BJ (cell line): ENCODE results near the gene TTF2. TPM values are rescaled to one million over a fixed set of nuclear protein-coding genes. Genes with fewer than 3 reads are reported as not detected.

Source experiments
- CTCF ChIA-PET: fragments of 350-600 bp; formaldehyde crosslinking; extraction: SDS; loops from one replicate; lab custom pipeline; 2021; ENCODE audit warnings: antibody characterized with exemption, inconsistent platforms; lab: Yijun Ruan, JAX
- POLR2A ChIA-PET: fragments of 300-600 bp; sonication (Branson Sonifier 250); formaldehyde crosslinking; extraction: SDS; loops from one replicate; lab custom pipeline; 2021; ENCODE audit warnings: antibody characterized with exemption; lab: Charles Lee
- DNase-seq: peaks from one replicate; pipeline ENCODE4 v3.0.0-alpha.2; 2011; ENCODE audit warnings: low read depth
- H3K27me3 ChIP-seq: 2 replicates; pipeline ENCODE4 v1.6.0; 2011; ENCODE audit warnings: low read length; ENCODE audit not compliant: control insufficient read depth, insufficient read depth
- H3K36me3 ChIP-seq: 2 replicates; pipeline ENCODE4 v1.5.1; 2011; ENCODE audit warnings: low read length; ENCODE audit not compliant: control insufficient read depth, insufficient read depth
- H3K4me3 ChIP-seq: 2 replicates; pipeline ENCODE4 v1.5.1; 2011; ENCODE audit warnings: low read depth, mild to moderate bottlenecking, control low read depth, low read length
- polyA plus RNA-seq: library from polyadenylated mRNA; depleted of rRNA; stranded (reverse); fragments of >200 nt; gene quantifications from 2 replicates; pipeline ENCODE4 v1.2.3, GENCODE V29; 2011
- TF ChIP-seq, protein P1 (sequence below): IDR thresholded peaks from 2 replicates; pipeline ENCODE4 v1.5.1; 2011; ENCODE audit warnings: low read depth, mild to moderate bottlenecking, control low read depth, inconsistent platforms, low read length, moderate library complexity; ENCODE audit not compliant: insufficient read depth

TTF2 gene
- polyA plus RNA-seq, 1 experiment = 10.1 TPM

DNA sequence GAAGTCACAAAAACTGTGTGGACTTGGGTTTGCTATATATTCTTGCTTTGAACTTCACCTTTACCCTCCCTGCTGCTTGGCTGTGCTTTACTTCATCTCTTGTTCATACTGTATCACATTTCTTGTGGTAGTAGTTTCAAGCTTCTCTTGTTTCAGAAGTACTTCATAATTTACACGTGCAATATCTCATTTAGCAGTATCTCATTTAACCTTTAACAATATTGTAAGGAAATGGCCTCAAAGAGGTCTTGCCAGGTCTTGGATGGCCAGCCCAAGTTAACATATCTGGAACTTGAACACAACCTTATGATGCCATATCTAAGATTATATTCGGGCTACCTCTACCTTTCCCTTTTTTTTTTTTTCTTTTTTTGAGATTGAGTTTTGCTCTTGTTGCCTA, 63.1 kb downstream of the TTF2 start:
- CTCF ChIA-PET = interaction anchor here (1.0 to 11.0 kb wide), 9 partner anchors 10 to 67 kb away, joined by 3 to 83 read pairs (median 5); no protein-coding TSS in a partner anchor
- TF ChIP-seq, protein P1, sequence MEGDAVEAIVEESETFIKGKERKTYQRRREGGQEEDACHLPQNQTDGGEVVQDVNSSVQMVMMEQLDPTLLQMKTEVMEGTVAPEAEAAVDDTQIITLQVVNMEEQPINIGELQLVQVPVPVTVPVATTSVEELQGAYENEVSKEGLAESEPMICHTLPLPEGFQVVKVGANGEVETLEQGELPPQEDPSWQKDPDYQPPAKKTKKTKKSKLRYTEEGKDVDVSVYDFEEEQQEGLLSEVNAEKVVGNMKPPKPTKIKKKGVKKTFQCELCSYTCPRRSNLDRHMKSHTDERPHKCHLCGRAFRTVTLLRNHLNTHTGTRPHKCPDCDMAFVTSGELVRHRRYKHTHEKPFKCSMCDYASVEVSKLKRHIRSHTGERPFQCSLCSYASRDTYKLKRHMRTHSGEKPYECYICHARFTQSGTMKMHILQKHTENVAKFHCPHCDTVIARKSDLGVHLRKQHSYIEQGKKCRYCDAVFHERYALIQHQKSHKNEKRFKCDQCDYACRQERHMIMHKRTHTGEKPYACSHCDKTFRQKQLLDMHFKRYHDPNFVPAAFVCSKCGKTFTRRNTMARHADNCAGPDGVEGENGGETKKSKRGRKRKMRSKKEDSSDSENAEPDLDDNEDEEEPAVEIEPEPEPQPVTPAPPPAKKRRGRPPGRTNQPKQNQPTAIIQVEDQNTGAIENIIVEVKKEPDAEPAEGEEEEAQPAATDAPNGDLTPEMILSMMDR = no peak
- no peaks in the 10 kb centered on the region for H3K27me3 ChIP-seq
- POLR2A ChIA-PET = no interaction called here
- H3K4me3 ChIP-seq = no peak overlapping the region
- DNase-seq = no peak
- H3K36me3 ChIP-seq = no peaks in the 10 kb centered on the region

DNA sequence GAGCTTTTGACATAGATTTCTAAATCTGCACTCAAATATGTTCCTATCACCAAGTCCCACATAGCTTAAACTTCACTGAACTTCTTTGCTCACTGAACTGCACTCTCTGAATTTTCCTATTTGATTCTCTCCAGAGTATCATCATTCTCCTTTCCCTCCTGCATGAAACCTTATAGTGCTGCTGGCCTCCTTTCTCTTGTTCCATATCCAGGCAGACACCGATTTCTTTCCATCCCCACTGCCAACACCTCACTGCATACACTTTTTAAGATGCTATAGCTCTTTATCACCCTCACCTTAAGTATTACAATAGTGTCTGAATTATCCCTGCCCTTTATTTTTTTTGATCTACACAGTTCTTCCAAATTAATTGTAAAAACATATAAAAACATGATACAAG, 64.5 kb downstream of the TTF2 start:
- Histone ChIP-seq H3K4me3 (no peak overlapping the region), H3K36me3 (no peaks in the 10 kb centered on the region), H3K27me3 (no peaks in the 10 kb centered on the region)
- DNase-seq = no peak
- POLR2A ChIA-PET = no interaction called here
- CTCF ChIA-PET = interaction anchor here (1.7 to 11.0 kb wide), 3 partner anchors 32 to 160 kb away, joined by 9 to 83 read pairs (median 27); no protein-coding TSS in a partner anchor
- TF ChIP-seq, protein P1 = no peak

DNA sequence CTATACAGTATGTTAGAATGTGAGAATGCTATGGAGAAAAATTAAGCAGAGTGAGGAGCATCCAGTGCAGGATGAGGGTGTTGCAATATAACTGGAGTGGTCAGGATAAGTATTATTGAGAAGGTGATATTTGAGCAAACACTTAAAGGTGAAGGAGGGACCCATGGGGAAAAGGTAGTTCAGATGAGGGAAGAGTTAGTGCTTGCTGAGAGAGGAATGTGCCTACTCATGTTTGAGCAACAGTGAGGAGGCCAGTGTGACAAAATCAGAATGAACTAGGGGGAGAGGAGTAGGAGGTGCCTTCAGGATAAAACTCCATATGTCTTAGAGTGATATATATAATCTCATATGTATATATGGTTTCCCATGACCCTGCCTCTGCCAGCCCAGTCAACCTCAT, 67.7 kb downstream of the TTF2 start:
- TF ChIP-seq, protein P1 = no peak
- no peak overlapping the region for H3K4me3 ChIP-seq
- CTCF ChIA-PET = interaction anchor here (0.7 to 5.0 kb wide), 16 partner anchors 10 to 391 kb away, joined by 3 to 185 read pairs (median 8); partner anchors contain the start of gene TTF2
- H3K27me3 ChIP-seq = no peaks in the 10 kb centered on the region
- H3K36me3 ChIP-seq = no peaks in the 10 kb centered on the region
- DNase-seq = no peak
- POLR2A ChIA-PET = no interaction called here

DNA sequence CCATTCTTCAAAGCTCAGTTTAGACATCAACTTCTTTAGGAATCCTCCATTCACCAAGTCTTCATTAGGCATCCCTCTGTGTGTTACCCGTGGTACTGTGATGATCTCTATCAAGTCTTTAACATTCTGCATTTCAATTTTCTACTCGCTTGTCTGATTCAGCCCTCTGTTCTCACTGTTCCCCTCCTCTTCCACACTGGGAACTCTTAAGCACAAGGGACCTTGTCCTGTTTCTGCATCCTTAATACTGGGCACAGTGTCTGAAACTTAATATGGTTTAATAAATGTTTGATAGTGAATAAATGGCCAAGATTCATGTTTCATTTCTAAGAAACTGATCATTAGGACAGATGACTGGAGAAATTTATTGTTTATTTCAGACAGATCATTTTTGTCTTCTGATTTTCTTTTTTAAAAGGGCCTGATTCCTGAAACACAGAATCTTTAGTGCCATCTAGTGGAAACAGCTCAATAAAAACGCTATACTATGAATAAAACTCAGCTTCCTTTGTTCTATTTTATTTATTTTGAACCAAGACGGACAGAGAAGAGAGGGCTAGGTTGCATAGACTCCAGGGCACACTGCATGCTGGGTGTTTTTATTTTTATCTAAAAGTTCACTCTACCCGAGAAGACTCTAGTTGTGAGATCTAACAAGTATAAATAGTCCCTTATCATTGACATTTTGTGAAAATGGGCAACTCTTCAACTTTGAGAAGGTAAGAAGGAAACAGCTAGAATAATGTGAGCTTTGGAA, 68.4 kb downstream of the TTF2 start:
- TF ChIP-seq, protein P1 = peak; percentile 65
- Histone ChIP-seq H3K27me3 (no peaks in the 10 kb centered on the region), H3K4me3 (no peak overlapping the region), H3K36me3 (no peaks in the 10 kb centered on the region)
- DNase-seq = no peak
- POLR2A ChIA-PET = interaction anchor here (0.6 kb wide), 1 partner anchor 36 kb away, joined by 5 read pairs; no protein-coding TSS in a partner anchor
- CTCF ChIA-PET = interaction anchor here (0.7 to 5.0 kb wide), 36 partner anchors 8 to 801 kb away, joined by 3 to 185 read pairs (median 4); partner anchors contain the start of genes GDAP2, TTF2 and WDR3

DNA sequence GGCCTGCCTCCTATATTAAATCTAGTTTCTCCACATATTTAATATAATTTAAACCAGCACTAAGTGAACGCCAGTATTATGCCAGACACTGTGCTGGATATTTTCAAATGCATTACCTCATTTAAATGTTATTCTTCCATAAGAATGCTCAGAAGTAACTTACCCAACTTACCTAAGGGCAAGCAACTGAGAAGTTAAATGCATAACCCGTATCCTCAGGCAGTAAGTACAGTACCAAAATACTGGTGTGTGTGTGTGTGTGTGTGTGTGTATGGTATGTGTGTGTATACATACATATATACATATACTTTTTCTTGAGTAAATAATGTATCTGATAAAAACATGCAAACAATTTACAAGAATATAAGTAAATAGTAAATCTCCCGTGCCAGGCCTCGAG, 70.4 kb downstream of the TTF2 start:
- Histone ChIP-seq H3K36me3 (no peaks in the 10 kb centered on the region), H3K27me3 (no peaks in the 10 kb centered on the region), H3K4me3 (no peak overlapping the region)
- DNase-seq = no peak
- ChIA-PET CTCF (interaction anchor here (1.2 to 5.0 kb wide), 3 partner anchors 34 to 61 kb away, joined by 3 to 185 read pairs (median 24); no protein-coding TSS in a partner anchor), POLR2A (no interaction called here)
- TF ChIP-seq, protein P1 = no peak
